HG02763 (cell line): ENCODE data around the gene KCNT1.
"Not testable (repeated sequence)": the region's sequence is repeated elsewhere in the genome, so short reads cannot be mapped to it uniquely, and the experiment has no call there.

ENCODE experiments used
- ATAC-seq: cut with Tn5 transposase; IDR thresholded peaks from one replicate; pipeline ENCODE4 v1.9.1; 2021; ENCODE audit warnings: mild to moderate bottlenecking, moderate library complexity; ENCODE audit not compliant: unreplicated experiment

The KCNT1 gene

DNA sequence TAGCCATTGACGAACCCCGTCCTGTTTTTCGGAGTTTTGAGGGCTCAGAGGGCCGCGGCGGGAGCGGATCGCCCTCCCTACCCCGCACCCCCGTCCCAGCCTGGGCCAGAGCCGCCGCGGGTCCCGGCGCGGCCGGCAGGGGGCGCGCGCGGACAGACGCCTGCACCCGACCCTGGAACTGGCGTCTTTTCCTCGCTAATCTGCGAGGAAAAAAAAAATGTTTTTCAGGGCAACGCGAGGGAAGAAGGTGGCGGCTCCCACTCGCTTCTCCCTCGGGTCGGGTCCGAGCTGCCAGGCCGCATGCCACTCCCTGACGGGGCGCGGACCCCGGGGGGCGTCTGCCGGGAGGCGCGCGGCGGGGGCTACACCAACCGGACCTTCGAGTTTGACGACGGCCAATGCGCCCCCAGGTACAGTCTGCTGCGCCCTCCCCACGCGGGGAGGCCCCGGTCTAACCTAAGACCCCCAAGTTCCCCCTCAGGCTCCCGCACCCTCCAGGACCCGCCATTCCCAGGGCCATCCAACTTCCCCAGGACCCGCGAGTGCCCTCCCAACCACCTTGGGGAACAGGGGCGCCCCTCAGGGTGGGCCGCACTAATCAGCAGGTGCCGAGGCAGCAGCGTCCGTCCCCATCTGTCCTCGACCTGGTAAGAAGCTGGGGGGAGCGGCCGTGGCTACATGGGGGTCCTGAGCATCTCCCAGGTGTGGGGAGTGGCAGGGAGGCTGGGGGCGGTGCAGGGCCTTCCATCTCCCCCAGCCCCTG lies at the start of gene KCNT1:
TSS of gene KCNT1 (plus strand) at position 227 of the 763 bp plus-strand sequence. CDS start at position 301, 74 bp downstream.
- no peak for ATAC-seq

GRCh38 chr9:135655317-135655716 lies 46.7 kb upstream of the KCNT1 start:
- ATAC-seq = no peak

- no peak for ATAC-seq
These were observed 44.6 kb upstream of the KCNT1 start for GRCh38 chr9:135657416-135657815.

DNA sequence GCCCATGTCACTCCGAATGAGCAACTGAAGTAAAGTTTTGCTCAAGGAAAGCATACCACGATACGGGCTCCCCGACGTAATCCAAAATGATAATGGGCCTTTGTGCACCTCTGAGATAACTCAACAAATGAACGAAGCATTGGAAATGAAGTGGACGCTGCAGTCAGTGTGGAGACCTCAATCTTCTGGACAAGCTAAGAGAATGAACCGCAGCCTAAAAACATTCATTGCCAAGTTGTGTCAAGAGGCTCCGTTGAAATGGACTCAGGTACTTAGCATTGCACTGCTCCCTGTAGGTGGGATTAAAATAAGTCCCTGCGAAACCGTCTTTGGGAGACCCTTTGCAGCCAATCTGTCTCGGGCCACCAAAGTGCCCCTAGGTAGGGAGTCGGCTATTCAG lies 42.7 kb upstream of the KCNT1 start:
- ATAC-seq = no peak

GRCh38 chr9:135660407-135660806 lies 41.6 kb upstream of the KCNT1 start:
- ATAC-seq = no peak

DNA sequence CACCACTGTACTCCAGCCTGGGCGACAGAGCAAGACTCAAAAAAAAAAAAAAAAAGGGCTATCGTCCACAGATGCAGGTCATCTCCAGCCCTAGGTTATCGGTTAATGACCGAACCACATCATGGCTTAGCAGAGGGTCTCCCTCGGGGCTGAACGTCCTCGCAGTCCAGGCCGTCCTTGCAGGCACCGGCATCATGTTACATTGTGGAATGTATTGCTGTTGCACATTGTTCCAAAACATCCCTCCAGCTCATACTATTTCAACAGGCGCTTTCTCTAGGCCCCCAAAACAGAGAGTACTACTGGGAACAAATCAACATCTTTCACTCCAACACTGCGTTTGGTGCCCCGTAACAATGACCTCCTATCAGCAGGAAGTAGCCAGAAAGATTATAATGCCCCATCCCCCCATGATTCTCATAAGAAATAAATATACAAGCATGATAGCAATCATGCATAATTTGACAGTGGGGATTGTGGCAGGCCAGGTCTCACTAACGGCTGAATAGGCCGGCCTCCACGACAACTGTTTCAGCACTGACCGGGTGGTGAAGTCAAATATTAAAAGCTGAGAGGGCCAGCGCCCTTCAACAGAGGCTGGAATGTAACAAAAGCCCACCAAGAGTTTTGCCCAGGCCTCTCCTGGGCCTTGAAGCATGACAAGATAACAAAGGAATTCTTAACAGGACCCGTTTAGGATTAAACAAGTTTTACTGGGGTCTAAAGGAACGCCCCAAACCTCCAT lies 40.0 kb upstream of the KCNT1 start:
- ATAC-seq = no peak

- no peak for ATAC-seq
These were observed 39.1 kb upstream of the KCNT1 start, which contains the start of gene LCN9 for GRCh38 chr9:135662758-135663450. Gene LCN9, plus strand, starts transcription at chr9:135663309. Its CDS starts 13 bp downstream, at chr9:135663322.

GRCh38 chr9:135663451-135663770 lies 38.6 kb upstream of the KCNT1 start:
- no peak for ATAC-seq

- ATAC-seq = no peak
These were observed 38.1 kb upstream of the KCNT1 start for GRCh38 chr9:135663857-135664256.

- ATAC-seq = no peak
These were observed 37.7 kb upstream of the KCNT1 start for GRCh38 chr9:135664266-135664665.

DNA sequence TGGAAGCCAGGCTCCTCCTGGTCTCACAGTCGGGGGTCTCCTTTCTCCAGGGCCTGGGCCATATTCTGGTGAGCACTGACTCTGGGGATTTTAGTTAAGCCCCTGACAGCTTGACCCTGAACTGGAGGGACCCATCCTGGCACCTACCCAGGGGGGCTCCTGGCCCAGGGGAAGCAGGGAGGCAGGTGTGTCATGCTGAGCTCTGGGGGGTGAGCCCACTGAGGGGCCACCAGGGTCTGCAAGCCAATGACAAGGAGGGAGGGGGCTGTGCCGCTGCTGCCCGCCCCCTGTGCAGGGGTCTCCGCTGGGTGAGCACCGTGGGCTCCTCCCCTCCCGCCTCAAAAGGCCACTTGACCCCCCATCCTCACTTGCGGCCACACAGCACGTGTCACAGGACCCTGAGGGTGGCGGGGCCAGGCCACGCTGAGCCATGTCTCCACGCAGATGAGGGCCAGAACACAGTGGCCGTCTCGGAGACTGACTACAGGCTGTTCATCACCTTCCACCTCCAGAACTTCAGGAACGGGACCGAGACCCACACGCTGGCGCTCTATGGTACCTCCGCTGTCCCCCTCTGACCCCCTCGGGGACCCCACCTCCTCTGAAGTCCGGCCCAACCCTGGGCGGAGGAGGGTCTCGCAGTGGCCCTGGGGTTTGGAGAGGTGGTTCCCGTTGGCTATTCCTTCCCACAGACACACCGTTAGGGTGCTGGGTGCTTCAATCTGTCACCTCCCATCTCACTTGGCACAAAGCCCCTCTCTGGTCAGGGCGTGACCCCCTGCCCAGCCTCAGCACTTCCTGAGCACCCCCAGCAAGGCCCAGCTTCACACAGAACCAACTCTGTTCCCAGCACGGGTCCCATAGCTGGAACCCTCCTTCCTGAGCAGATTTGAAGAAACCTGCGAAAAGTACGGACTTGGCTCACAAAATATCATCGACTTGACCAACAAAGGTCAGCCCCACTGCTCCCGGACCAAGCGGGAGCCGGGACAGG lies 36.9 kb upstream of the KCNT1 start:
- ATAC-seq = no peak

GRCh38 chr9:135665795-135666189 lies 36.2 kb upstream of the KCNT1 start:
- ATAC-seq = no peak

DNA sequence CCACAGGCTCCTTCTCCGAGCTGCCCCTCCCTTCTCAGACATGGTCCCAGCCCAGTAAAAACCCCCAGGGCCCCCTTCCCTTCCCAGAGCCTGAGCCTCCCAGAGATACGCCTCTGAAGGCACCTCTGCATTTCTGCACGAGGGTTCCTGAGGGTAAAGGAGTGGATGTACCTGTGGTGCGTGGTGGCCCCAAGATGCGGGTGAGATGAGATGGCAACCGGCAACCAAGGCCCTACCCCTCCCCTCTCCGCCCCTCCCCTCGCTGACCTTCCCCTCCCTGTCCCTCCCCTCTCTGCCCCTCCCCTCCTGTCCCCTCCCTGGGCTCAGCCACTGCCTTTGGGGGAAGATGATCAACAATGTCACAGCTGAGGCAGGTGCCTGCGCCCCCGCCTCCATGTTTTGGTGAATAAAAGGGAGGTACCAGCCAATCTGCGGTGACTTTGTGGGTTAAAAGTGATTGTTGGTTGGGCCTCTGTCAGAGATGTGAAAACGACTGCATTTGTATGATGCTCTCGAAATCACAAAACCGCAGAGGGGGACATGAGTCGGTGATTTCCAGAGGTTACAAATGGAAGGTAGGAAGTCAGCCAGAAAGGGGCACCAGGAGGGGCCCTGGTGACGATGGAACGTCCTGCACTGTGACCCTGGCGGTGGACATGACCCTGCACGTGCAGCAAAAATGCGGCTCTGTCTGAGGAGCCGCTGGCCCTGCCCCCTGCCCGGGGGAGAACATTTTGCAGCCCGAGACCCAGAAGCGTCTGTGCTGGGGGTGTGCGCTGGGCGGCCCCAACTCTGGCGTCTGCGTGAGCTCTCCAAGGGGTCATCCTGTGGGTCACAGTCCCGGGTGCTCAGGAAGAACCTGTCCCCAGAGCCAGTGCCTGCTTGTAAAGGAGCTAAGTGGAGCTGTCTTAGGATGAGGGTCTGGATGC lies 35.2 kb upstream of the KCNT1 start:
- no peak for ATAC-seq

DNA sequence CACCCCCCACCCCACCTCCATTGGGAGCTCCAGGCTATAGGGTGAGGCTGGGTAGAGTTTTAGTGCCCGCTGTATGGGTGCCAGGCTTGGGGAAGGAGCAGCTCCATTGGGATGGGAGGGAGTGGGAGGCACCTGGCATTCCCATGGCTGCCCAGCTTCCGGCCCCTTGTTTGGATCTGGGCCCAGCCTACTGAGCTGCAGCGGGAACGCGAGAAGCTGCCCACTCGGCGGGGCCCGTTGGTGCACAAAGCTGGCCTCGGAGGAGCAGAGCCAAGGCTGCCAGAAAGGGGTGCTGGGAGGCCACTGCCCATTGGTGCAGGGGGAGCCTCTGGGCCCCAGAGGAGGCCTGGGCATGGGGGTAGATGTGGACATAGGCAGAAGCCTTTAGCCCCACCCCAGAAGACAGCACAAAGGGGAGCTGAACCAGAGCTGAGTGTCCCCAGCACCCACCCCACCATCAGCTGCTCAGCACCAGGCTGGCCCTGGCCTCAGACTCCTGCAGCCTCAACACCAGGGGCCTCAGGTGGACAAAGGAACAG lies 34.5 kb upstream of the KCNT1 start:
- no peak for ATAC-seq

- not testable (repeated sequence) for ATAC-seq
These were observed 33.0 kb upstream of the KCNT1 start for GRCh38 chr9:135669018-135669417.

- no peak for ATAC-seq
These were observed 32.2 kb upstream of the KCNT1 start for GRCh38 chr9:135669616-135670285.

GRCh38 chr9:135670721-135671590 lies 31.0 kb upstream of the KCNT1 start:
- ATAC-seq = no peak

DNA sequence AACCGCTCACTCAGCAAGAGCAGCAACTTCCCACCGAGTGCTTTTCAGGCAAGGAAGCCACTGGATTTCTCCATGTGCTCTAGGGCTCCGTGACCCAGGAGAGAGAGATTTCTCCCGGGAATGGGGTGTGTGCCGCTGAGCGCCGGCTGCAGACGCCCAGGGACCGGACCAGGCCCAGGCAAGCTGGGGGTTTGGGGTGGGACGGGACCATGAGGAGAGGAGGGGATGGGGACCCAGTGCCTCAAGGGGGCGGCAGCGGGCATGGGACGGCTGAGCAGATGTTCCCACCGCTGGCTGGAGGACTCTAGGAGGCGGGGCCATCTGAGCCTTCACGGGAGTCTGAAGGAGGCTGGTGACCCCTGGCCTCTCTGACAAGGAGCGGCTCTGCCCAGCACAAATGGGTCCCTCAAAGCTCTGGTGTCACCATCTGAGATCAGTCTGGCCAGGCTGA lies 30.4 kb upstream of the KCNT1 start:
- ATAC-seq = no peak
